ENCODE measurements around the gene EIF5AL1. TPM values are rescaled to one million over a fixed set of nuclear protein-coding genes. Genes with fewer than 3 reads are reported as not detected.

EIF5AL1 gene
- total RNA-seq, 2 experiments from 2014 or later = 2.9 to 3.1 TPM

- Mint-ChIP-seq H3K9me3 (no peaks in the 10 kb centered on the region), H3K4me3 (no peak overlapping the region), H3K36me3 (no peaks in the 10 kb centered on the region), H3K27me3 (peaks cover 14% of the 10 kb centered on the region), H3K4me1 (no peaks in the 10 kb centered on the region), H3K27ac (no peak overlapping the region)
- DNase-seq = no peak
These were observed 32.9 kb upstream of the EIF5AL1 start for GRCh38 chr10:79479283-79479909.

- Mint-ChIP-seq H3K9me3 (no peaks in the 10 kb centered on the region), H3K4me3 (no peak overlapping the region), H3K27ac (no peak overlapping the region), H3K4me1 (no peaks in the 10 kb centered on the region), H3K36me3 (no peaks in the 10 kb centered on the region), H3K27me3 (peaks cover 8% of the 10 kb centered on the region)
- DNase-seq = no peak
These were observed 30.0 kb upstream of the EIF5AL1 start for GRCh38 chr10:79482304-79482703.

GRCh38 chr10:79482741-79483140 lies 29.6 kb upstream of the EIF5AL1 start:
- Mint-ChIP-seq H3K27ac (no peak overlapping the region), H3K4me1 (no peaks in the 10 kb centered on the region), H3K9me3 (no peaks in the 10 kb centered on the region), H3K27me3 (peaks cover 4% of the 10 kb centered on the region), H3K36me3 (no peaks in the 10 kb centered on the region), H3K4me3 (no peak overlapping the region)
- no peak for DNase-seq

GRCh38 chr10:79483299-79483698 lies 29.0 kb upstream of the EIF5AL1 start:
- Mint-ChIP-seq H3K4me3 (no peak overlapping the region), H3K27ac (no peak overlapping the region), H3K9me3 (no peaks in the 10 kb centered on the region), H3K36me3 (no peaks in the 10 kb centered on the region), H3K4me1 (no peaks in the 10 kb centered on the region), H3K27me3 (peaks cover 4% of the 10 kb centered on the region)
- DNase-seq = no peak

GRCh38 chr10:79483948-79484347 lies 28.4 kb upstream of the EIF5AL1 start:
- H3K9me3 Mint-ChIP-seq = no peaks in the 10 kb centered on the region
- no peak for DNase-seq
- H3K36me3 Mint-ChIP-seq = no peaks in the 10 kb centered on the region
- no peak overlapping the region for H3K4me3 Mint-ChIP-seq
- no peak overlapping the region for H3K27ac Mint-ChIP-seq
- peaks cover 4% of the 10 kb centered on the region for H3K27me3 Mint-ChIP-seq
- H3K4me1 Mint-ChIP-seq = no peaks in the 10 kb centered on the region

GRCh38 chr10:79484476-79484875 lies 27.9 kb upstream of the EIF5AL1 start:
- H3K27me3 Mint-ChIP-seq = peaks cover 4% of the 10 kb centered on the region

GRCh38 chr10:79487296-79488194 lies 24.8 kb upstream of the EIF5AL1 start:
- no peak overlapping the region for H3K27ac Mint-ChIP-seq
- H3K4me3 Mint-ChIP-seq = no peak overlapping the region
- H3K36me3 Mint-ChIP-seq = no peaks in the 10 kb centered on the region
- peak; percentile 34 for DNase-seq
- no peaks in the 10 kb centered on the region for H3K9me3 Mint-ChIP-seq
- no peaks in the 10 kb centered on the region for H3K4me1 Mint-ChIP-seq
- no peaks in the 10 kb centered on the region for H3K27me3 Mint-ChIP-seq

More at GRCh38 chr10:79484476-79484875, 27.9 kb upstream of the EIF5AL1 start:
- Mint-ChIP-seq H3K27ac (no peak overlapping the region), H3K4me3 (no peak overlapping the region), H3K36me3 (no peaks in the 10 kb centered on the region), H3K4me1 (no peaks in the 10 kb centered on the region), H3K9me3 (no peaks in the 10 kb centered on the region)
- no peak for DNase-seq

GRCh38 chr10:79488336-79488735 lies 24.0 kb upstream of the EIF5AL1 start:
- Mint-ChIP-seq H3K27ac (no peak overlapping the region), H3K9me3 (no peaks in the 10 kb centered on the region)

GRCh38 chr10:79488870-79489269 lies 23.5 kb upstream of the EIF5AL1 start:
- Mint-ChIP-seq H3K9me3 (no peaks in the 10 kb centered on the region), H3K27ac (no peak overlapping the region), H3K4me1 (no peaks in the 10 kb centered on the region), H3K4me3 (no peak overlapping the region), H3K27me3 (no peaks in the 10 kb centered on the region), H3K36me3 (no peaks in the 10 kb centered on the region)
- no peak for DNase-seq

More at GRCh38 chr10:79488336-79488735, 24.0 kb upstream of the EIF5AL1 start:
- DNase-seq = no peak
- Mint-ChIP-seq H3K4me1 (no peaks in the 10 kb centered on the region), H3K27me3 (no peaks in the 10 kb centered on the region), H3K4me3 (no peak overlapping the region), H3K36me3 (no peaks in the 10 kb centered on the region)

- Mint-ChIP-seq H3K9me3 (no peaks in the 10 kb centered on the region), H3K4me1 (no peaks in the 10 kb centered on the region), H3K27ac (no peak overlapping the region), H3K4me3 (no peak overlapping the region), H3K36me3 (no peaks in the 10 kb centered on the region), H3K27me3 (no peaks in the 10 kb centered on the region)
- DNase-seq = no peak
These were observed 21.8 kb upstream of the EIF5AL1 start for GRCh38 chr10:79490400-79491142.

- H3K9me3 Mint-ChIP-seq = no peaks in the 10 kb centered on the region
- no peaks in the 10 kb centered on the region for H3K4me1 Mint-ChIP-seq
- H3K36me3 Mint-ChIP-seq = no peaks in the 10 kb centered on the region
- H3K4me3 Mint-ChIP-seq = no peak overlapping the region
- DNase-seq = no peak
- H3K27me3 Mint-ChIP-seq = no peaks in the 10 kb centered on the region
- no peak overlapping the region for H3K27ac Mint-ChIP-seq
These were observed 21.0 kb upstream of the EIF5AL1 start for GRCh38 chr10:79491143-79491835.

- no peak for DNase-seq
- no peaks in the 10 kb centered on the region for H3K36me3 Mint-ChIP-seq
- no peaks in the 10 kb centered on the region for H3K9me3 Mint-ChIP-seq
- no peaks in the 10 kb centered on the region for H3K27me3 Mint-ChIP-seq
- no peak overlapping the region for H3K27ac Mint-ChIP-seq
- H3K4me3 Mint-ChIP-seq = no peak overlapping the region
- H3K4me1 Mint-ChIP-seq = no peaks in the 10 kb centered on the region
These were observed 20.1 kb upstream of the EIF5AL1 start for GRCh38 chr10:79492256-79492655.

- no peak overlapping the region for H3K27ac Mint-ChIP-seq
- peaks cover under 1% of the 10 kb centered on the region for H3K27me3 Mint-ChIP-seq
- no peaks in the 10 kb centered on the region for H3K36me3 Mint-ChIP-seq
- no peak for DNase-seq
- no peaks in the 10 kb centered on the region for H3K4me1 Mint-ChIP-seq
- H3K9me3 Mint-ChIP-seq = no peaks in the 10 kb centered on the region
- no peak overlapping the region for H3K4me3 Mint-ChIP-seq
These were observed 19.5 kb upstream of the EIF5AL1 start for GRCh38 chr10:79492839-79493238.

GRCh38 chr10:79493806-79494205 lies 18.5 kb upstream of the EIF5AL1 start:
- Mint-ChIP-seq H3K9me3 (no peaks in the 10 kb centered on the region), H3K4me1 (no peaks in the 10 kb centered on the region), H3K27ac (no peak overlapping the region), H3K4me3 (no peak overlapping the region), H3K36me3 (no peaks in the 10 kb centered on the region), H3K27me3 (peaks cover 9% of the 10 kb centered on the region)
- DNase-seq = no peak
